Upper lobe of left lung (tissue), 4 donors: ENCODE data around the gene MAST3.

Experiments used
- CTCF ChIP-seq, 6 experiments: fragments of 450-650 bp in 4 of 6; fragments of 200-600 bp in 2 of 6; sonication (generic) in 2 of 6; IDR thresholded peaks; one replicate each; pipeline ENCODE4 v1.5.1; 2016 to 2019; ENCODE audit warnings: antibody characterized with exemption in 6 of 6
- POLR2A ChIP-seq, 4 donors: fragments of 450-650 bp; IDR thresholded peaks; one replicate each; pipeline ENCODE4 v1.5.1; 2016 to 2017; ENCODE audit warnings: antibody characterized with exemption in 4 of 4, mild to moderate bottlenecking in 2 of 4
- POLR2AphosphoS5 ChIP-seq, 2 donors: sonication (generic); formaldehyde crosslinking; IDR thresholded peaks; one replicate each; pipeline ENCODE4 v1.5.1; 2017; ENCODE audit warnings: antibody characterized with exemption in 2 of 2

GRCh38 chr19:18150776-18151624 is 53.4 kb downstream of the MAST3 start:
- TF ChIP-seq POLR2AphosphoS5 (IDR thresholded peaks at IDR 0.05): no peak
- no peak for TF ChIP-seq POLR2A (IDR thresholded peaks at IDR 0.05)
- TF ChIP-seq CTCF (IDR thresholded peaks at IDR 0.05): no peak
